Measurements from ENCODE around the gene CREBL2. TPM values are rescaled to one million over a fixed set of nuclear protein-coding genes. Genes with fewer than 3 reads are reported as not detected.
"Not testable (repeated sequence)": the region's sequence is repeated elsewhere in the genome, so short reads cannot be mapped to it uniquely, and the experiment has no call there.

The CREBL2 gene
- total RNA-seq, 3 donors from 2014 or later, result 55.7 to 87.4 (median 84.2) TPM

DNA sequence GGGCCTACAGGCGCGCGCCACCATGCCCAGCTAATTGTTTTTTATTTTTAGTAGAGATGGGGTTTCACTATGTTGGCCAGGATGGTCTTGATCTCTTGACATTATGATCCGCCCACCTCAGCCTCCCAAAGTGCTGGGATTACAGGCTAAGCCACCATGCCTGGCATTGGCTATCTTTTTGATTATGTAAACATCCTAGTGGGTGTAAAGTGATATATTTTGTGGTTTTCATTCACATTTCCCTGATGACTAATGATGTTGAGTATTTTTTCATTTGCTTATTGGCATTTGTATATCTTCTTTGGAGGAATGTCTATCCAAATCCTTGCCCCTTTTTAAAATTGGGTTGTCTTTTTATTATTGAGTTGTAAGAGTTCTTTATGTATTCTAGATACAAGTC, 16.3 kb downstream of the CREBL2 start:
- H3K9me3 ChIP-seq, result no peaks in the 10 kb centered on the region
- intact Hi-C loops (cut with DNase I; ENCODE audit: low total_unique reads), result no loop called here
- DNase-seq (ENCODE audit: low spot score in 2 of 2), result no peak
- H3K4me3 ChIP-seq, result no peak overlapping the region
- H3K27ac ChIP-seq, result no peak overlapping the region
- H3K27me3 ChIP-seq, result no peaks in the 10 kb centered on the region
- H3K4me1 ChIP-seq, result no peaks in the 10 kb centered on the region
- TF ChIP-seq POLR2A (IDR thresholded peaks at IDR 0.05) (no peak), POLR2AphosphoS5 (IDR thresholded peaks at IDR 0.05) (no peak)
- TF ChIP-seq, protein P1, sequence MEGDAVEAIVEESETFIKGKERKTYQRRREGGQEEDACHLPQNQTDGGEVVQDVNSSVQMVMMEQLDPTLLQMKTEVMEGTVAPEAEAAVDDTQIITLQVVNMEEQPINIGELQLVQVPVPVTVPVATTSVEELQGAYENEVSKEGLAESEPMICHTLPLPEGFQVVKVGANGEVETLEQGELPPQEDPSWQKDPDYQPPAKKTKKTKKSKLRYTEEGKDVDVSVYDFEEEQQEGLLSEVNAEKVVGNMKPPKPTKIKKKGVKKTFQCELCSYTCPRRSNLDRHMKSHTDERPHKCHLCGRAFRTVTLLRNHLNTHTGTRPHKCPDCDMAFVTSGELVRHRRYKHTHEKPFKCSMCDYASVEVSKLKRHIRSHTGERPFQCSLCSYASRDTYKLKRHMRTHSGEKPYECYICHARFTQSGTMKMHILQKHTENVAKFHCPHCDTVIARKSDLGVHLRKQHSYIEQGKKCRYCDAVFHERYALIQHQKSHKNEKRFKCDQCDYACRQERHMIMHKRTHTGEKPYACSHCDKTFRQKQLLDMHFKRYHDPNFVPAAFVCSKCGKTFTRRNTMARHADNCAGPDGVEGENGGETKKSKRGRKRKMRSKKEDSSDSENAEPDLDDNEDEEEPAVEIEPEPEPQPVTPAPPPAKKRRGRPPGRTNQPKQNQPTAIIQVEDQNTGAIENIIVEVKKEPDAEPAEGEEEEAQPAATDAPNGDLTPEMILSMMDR (IDR thresholded peaks at IDR 0.05), result no peak
- no peaks in the 10 kb centered on the region for H3K36me3 ChIP-seq

DNA sequence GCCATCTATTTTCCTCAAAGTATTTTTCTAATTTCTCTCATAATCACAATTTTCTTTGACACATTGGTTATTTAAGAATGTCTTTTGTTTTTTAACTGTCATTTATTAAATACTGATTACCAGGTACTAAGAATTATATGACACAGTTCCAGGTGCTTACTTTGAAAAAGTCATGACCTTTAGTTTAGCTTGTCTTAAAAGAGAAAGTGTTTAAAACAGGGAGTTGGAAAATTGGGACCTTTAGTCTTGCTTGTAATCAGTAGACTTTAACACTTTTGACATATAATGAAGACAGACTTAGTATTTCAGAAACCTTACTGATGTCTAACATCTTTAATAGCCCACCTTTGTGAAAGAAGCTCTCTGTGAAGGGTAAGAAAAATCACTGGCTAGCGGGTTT, 19.2 kb downstream of the CREBL2 start:
- Histone ChIP-seq H3K36me3 (no peaks in the 10 kb centered on the region), H3K27ac (no peak overlapping the region), H3K27me3 (no peaks in the 10 kb centered on the region), H3K9me3 (no peaks in the 10 kb centered on the region), H3K4me1 (no peaks in the 10 kb centered on the region), H3K4me3 (no peak overlapping the region)
- no peak for TF ChIP-seq POLR2A (IDR thresholded peaks at IDR 0.05)
- no peak for TF ChIP-seq POLR2AphosphoS5 (IDR thresholded peaks at IDR 0.05)
- TF ChIP-seq, protein P1 (IDR thresholded peaks at IDR 0.05), result no peak
- intact Hi-C loops (cut with DNase I; ENCODE audit: low total_unique reads), result loop anchor here (2.0 kb wide), 1 partner anchor 18 kb away; no protein-coding TSS in a partner anchor
- DNase-seq (ENCODE audit: low spot score in 2 of 2), result no peak

DNA sequence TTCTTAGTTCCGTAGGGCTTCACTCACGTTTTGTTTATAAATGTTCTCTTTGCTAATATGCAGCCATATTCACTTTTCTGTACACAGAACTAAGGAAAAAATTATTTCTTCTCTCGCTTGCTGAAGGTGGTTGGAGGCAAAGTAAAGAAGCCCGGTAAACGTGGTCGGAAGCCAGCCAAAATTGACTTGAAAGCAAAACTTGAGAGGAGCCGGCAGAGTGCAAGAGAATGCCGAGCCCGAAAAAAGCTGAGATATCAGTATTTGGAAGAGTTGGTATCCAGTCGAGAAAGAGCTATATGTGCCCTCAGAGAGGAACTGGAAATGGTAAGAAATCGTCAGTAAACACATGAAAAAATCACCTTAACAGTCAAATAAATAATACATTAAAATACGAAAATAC, 24.0 kb downstream of the CREBL2 start:
- Histone ChIP-seq H3K4me1 (no peaks in the 10 kb centered on the region), H3K27me3 (no peaks in the 10 kb centered on the region), H3K4me3 (no peak overlapping the region), H3K36me3 (no peaks in the 10 kb centered on the region), H3K27ac (no peak overlapping the region), H3K9me3 (peaks cover 6 to 14% of the 10 kb centered on the region in 2 donors)
- DNase-seq (ENCODE audit: low spot score in 2 of 2), result no peak
- intact Hi-C loops (cut with DNase I; ENCODE audit: low total_unique reads), result no loop called here
- TF ChIP-seq POLR2AphosphoS5 (IDR thresholded peaks at IDR 0.05), result no peak
- no peak for TF ChIP-seq POLR2A (IDR thresholded peaks at IDR 0.05)
- TF ChIP-seq, protein P1 (IDR thresholded peaks at IDR 0.05), result no peak

DNA sequence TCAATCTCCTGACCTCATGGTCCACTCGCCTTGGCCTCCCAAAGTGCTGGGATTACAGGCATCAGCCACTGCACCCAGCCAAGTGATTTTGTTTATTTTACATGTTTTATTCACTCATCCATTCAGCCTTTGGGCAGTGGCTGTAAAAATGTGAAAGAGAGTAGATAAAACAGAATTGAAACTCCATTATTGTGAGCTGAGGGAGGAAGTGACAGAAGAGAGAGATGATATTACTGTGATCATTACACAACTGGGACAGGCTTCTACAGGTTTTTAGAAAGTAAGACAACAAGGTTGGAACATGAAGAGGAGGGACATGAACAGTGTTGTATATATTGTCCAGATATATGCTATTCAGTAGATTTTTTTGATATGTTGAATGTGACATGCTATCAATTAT, 25.0 kb downstream of the CREBL2 start:
- DNase-seq (ENCODE audit: low spot score in 2 of 2), result no peak
- Histone ChIP-seq H3K36me3 (no peaks in the 10 kb centered on the region), H3K27me3 (no peaks in the 10 kb centered on the region)

DNA sequence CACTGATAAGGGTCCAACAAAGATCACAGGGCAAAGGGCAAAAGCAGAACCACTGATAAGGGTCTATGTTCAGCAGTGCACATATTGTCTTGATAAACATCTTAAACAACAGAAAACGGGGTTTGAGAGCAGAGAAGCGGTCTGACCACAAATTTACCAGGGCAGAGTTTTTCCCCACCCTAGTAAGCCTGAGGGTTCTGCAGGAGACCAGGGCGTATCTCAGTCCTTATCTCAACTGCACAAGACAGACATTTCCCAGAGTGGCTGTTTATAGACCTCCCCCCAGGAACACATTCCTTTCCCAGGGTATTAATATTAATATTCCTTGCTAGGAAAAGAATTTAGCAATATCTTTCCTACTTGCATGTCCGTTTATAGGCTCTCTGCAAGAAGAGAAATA, 28.3 kb downstream of the CREBL2 start:
- intact Hi-C loops (cut with DNase I; ENCODE audit: low total_unique reads); H3K27ac ChIP-seq; H3K4me1 ChIP-seq; H3K4me3 ChIP-seq; H3K36me3 ChIP-seq; H3K27me3 ChIP-seq; DNase-seq (ENCODE audit: low spot score in 2 of 2): not testable (repeated sequence)
- peaks cover 6 to 14% of the 10 kb centered on the region in 2 donors for H3K9me3 ChIP-seq

More for the DNA sequence above, 25.0 kb downstream of the CREBL2 start:
- H3K4me3 ChIP-seq, result no peak overlapping the region
- H3K4me1 ChIP-seq, result no peaks in the 10 kb centered on the region
- H3K27ac ChIP-seq, result no peak overlapping the region
- intact Hi-C loops (cut with DNase I; ENCODE audit: low total_unique reads), result no loop called here
- peaks cover 6 to 14% of the 10 kb centered on the region in 2 donors for H3K9me3 ChIP-seq
- no peak for TF ChIP-seq POLR2A (IDR thresholded peaks at IDR 0.05)
- no peak for TF ChIP-seq POLR2AphosphoS5 (IDR thresholded peaks at IDR 0.05)
- TF ChIP-seq, protein P1 (IDR thresholded peaks at IDR 0.05), result no peak

DNA sequence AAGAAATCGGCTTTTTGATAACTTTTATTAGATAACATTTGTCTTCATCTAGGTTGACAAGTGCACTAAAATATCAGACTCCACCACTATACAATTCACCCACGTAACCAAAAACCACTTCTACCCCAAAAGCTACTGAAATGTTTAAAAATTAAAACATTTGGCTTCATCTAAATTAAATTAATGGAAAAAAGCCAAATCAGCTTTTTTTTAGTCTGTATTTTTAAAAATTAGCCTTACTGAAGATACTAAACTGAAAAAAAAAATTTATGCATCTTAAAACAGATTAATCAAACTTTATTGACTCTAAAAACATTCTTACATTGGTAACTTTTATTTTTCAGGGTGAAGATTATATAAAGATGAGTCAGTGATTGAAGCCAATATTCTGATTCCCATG, 30.0 kb downstream of the CREBL2 start:
- Histone ChIP-seq H3K36me3 (no peaks in the 10 kb centered on the region), H3K4me1 (no peaks in the 10 kb centered on the region), H3K27ac (no peak overlapping the region), H3K9me3 (peaks cover 6 to 14% of the 10 kb centered on the region in 2 donors), H3K27me3 (no peaks in the 10 kb centered on the region), H3K4me3 (no peak overlapping the region)
- no peak for TF ChIP-seq POLR2A (IDR thresholded peaks at IDR 0.05)
- no peak for TF ChIP-seq POLR2AphosphoS5 (IDR thresholded peaks at IDR 0.05)
- TF ChIP-seq, protein P1 (IDR thresholded peaks at IDR 0.05), result no peak
- no peak for DNase-seq (ENCODE audit: low spot score in 2 of 2)
- intact Hi-C loops (cut with DNase I; ENCODE audit: low total_unique reads), result no loop called here

All from breast epithelium (tissue), 4 donors.